ENCODE data around the gene C10orf105. TPM values are rescaled to one million over a fixed set of nuclear protein-coding genes. Genes with fewer than 3 reads are reported as not detected.

Gene C10orf105
- total RNA-seq, 2 donors from 2014 or later = 0.13 to 0.33 TPM

- no peak overlapping the region for H3K27ac ChIP-seq (ENCODE audit: low read depth, low read length)
- H3K27ac Mint-ChIP-seq = no peak overlapping the region
- H3K9ac ChIP-seq (ENCODE audit: extremely low read depth, low read length, poor library complexity, severe bottlenecking) = no peak overlapping the region
- H3K4me1 Mint-ChIP-seq = peaks cover 16% of the 10 kb centered on the region
- TF ChIP-seq CTCF (conservative IDR thresholded peaks at IDR 0.05) = peak; percentile 33
- H3K36me3 Mint-ChIP-seq (ENCODE audit: low read depth) = peaks cover 4% of the 10 kb centered on the region
- no peak overlapping the region for H3K4me3 Mint-ChIP-seq
- H3K27me3 ChIP-seq (ENCODE audit: control insufficient read depth, insufficient read depth, low read length, poor library complexity, severe bottlenecking) = no peaks in the 10 kb centered on the region
- DNase-seq = peak; percentile 67
- no peaks in the 10 kb centered on the region for H3K36me3 ChIP-seq (ENCODE audit: control insufficient read depth, insufficient read depth, low read length)
- no peaks in the 10 kb centered on the region for H3K9me3 ChIP-seq (ENCODE audit: control insufficient read depth, low read length)
- H3K9me3 Mint-ChIP-seq = peaks cover 8% of the 10 kb centered on the region
- H3K4me1 ChIP-seq (ENCODE audit: control insufficient read depth, insufficient read depth, low read length) = peaks cover 4% of the 10 kb centered on the region
- WGBS, 2 experiments (ENCODE audit: insufficient coverage in 1 of 2, insufficient read length in 1 of 2) = 94 to 95% methylated on average over 7 of the region's 7 CpGs
- H3K4me3 ChIP-seq (ENCODE audit: low read length) = no peak overlapping the region
- H3K27me3 Mint-ChIP-seq (ENCODE audit: insufficient read depth) = no peaks in the 10 kb centered on the region
Observed at GRCh38 chr10:71684356-71685173, 35.0 kb downstream of the C10orf105 start.

GRCh38 chr10:71683301-71683700 lies 36.3 kb downstream of the C10orf105 start:
- no peak overlapping the region for H3K9ac ChIP-seq (ENCODE audit: extremely low read depth, low read length, poor library complexity, severe bottlenecking)
- Mint-ChIP-seq H3K27me3 (ENCODE audit: insufficient read depth) (no peaks in the 10 kb centered on the region), H3K9me3 (peaks cover 5% of the 10 kb centered on the region), H3K4me1 (peaks cover 16% of the 10 kb centered on the region), H3K36me3 (ENCODE audit: low read depth) (peaks cover 4% of the 10 kb centered on the region), H3K4me3 (no peak overlapping the region), H3K27ac (no peak overlapping the region)
- no peaks in the 10 kb centered on the region for H3K27me3 ChIP-seq (ENCODE audit: control insufficient read depth, insufficient read depth, low read length, poor library complexity, severe bottlenecking)
- H3K36me3 ChIP-seq (ENCODE audit: control insufficient read depth, insufficient read depth, low read length) = no peaks in the 10 kb centered on the region
- no peaks in the 10 kb centered on the region for H3K9me3 ChIP-seq (ENCODE audit: control insufficient read depth, low read length)
- H3K4me1 ChIP-seq (ENCODE audit: control insufficient read depth, insufficient read depth, low read length) = peaks cover 4% of the 10 kb centered on the region
- no peak overlapping the region for H3K27ac ChIP-seq (ENCODE audit: low read depth, low read length)
- H3K4me3 ChIP-seq (ENCODE audit: low read length) = no peak overlapping the region
- no peak for TF ChIP-seq CTCF (conservative IDR thresholded peaks at IDR 0.05)
- 89 to 90% methylated on average over 6 to 7 of the region's 7 CpGs for WGBS, 2 experiments (ENCODE audit: insufficient coverage in 1 of 2, insufficient read length in 1 of 2)
- DNase-seq = no peak

- DNase-seq = no peak
- Histone ChIP-seq H3K27ac (ENCODE audit: low read depth, low read length) (no peak overlapping the region), H3K27me3 (ENCODE audit: control insufficient read depth, insufficient read depth, low read length, poor library complexity, severe bottlenecking) (no peaks in the 10 kb centered on the region), H3K9me3 (ENCODE audit: control insufficient read depth, low read length) (no peaks in the 10 kb centered on the region), H3K9ac (ENCODE audit: extremely low read depth, low read length, poor library complexity, severe bottlenecking) (no peak overlapping the region), H3K4me3 (ENCODE audit: low read length) (no peak overlapping the region), H3K4me1 (ENCODE audit: control insufficient read depth, insufficient read depth, low read length) (peaks cover 4% of the 10 kb centered on the region), H3K36me3 (ENCODE audit: control insufficient read depth, insufficient read depth, low read length) (no peaks in the 10 kb centered on the region)
- no peaks in the 10 kb centered on the region for H3K36me3 Mint-ChIP-seq (ENCODE audit: low read depth)
- no peak for TF ChIP-seq CTCF (conservative IDR thresholded peaks at IDR 0.05)
- WGBS, 2 experiments (ENCODE audit: insufficient coverage in 1 of 2, insufficient read length in 1 of 2) = 93 to 95% methylated on average over 5 of the region's 5 CpGs
- no peak overlapping the region for H3K27ac Mint-ChIP-seq
- H3K9me3 Mint-ChIP-seq = no peaks in the 10 kb centered on the region
- no peaks in the 10 kb centered on the region for H3K27me3 Mint-ChIP-seq (ENCODE audit: insufficient read depth)
- no peak overlapping the region for H3K4me3 Mint-ChIP-seq
- H3K4me1 Mint-ChIP-seq = peaks cover 15% of the 10 kb centered on the region
Observed at GRCh38 chr10:71681977-71682376, 37.6 kb downstream of the C10orf105 start.
